T-helper 17 cell (primary cell): ENCODE results near the gene TAT. TPM values are rescaled to one million over a fixed set of nuclear protein-coding genes. Genes with fewer than 3 reads are reported as not detected.
"Not testable (repeated sequence)": the region's sequence is repeated elsewhere in the genome, so short reads cannot be mapped to it uniquely, and the experiment has no call there.

Source experiments
- ATAC-seq: fragments of 150-1000 bp; cut with Tn5 transposase; 2 replicates; pipeline ENCODE4 v1.10.0; 2021; ENCODE audit warnings: mild to moderate bottlenecking, moderate library complexity
- DNase-seq, 3 donors: peaks; one replicate each; pipeline versions ENCODE4 v3.0.0 to v3.0.0-alpha.2; 2020 to 2021
- H3K9me3 ChIP-seq: one replicate; pipeline ENCODE4 v1.7.0; 2013; ENCODE audit warnings: low read length, mild to moderate bottlenecking; ENCODE audit not compliant: control insufficient read depth, poor library complexity, severe bottlenecking
- H3K27ac Mint-ChIP-seq: one replicate; pipeline ENCODE4 v1.8.0; 2022; ENCODE audit warnings: mild to moderate bottlenecking, moderate library complexity, mixed read lengths
- H3K27me3 Mint-ChIP-seq: one replicate; pipeline ENCODE4 v1.8.0; 2022; ENCODE audit warnings: mixed read lengths
- H3K36me3 Mint-ChIP-seq: one replicate; pipeline ENCODE4 v1.8.0; 2022; ENCODE audit warnings: low read depth, mixed read lengths
- H3K4me1 Mint-ChIP-seq: one replicate; pipeline ENCODE4 v1.8.0; 2022; ENCODE audit warnings: mild to moderate bottlenecking, mixed read lengths
- H3K4me3 Mint-ChIP-seq: one replicate; pipeline ENCODE4 v1.8.0; 2022; ENCODE audit warnings: mild to moderate bottlenecking, moderate library complexity, mixed read lengths
- total RNA-seq, 4 donors: library from RNA in 2 of 4; stranded (reverse) in 2 of 4; gene quantifications; one replicate each; pipeline ENCODE4 v1.2.3 and lab custom pipeline; 2022 to 2026

The TAT gene
- total RNA-seq, 2 donors from 2014 or later, result not detected

DNA sequence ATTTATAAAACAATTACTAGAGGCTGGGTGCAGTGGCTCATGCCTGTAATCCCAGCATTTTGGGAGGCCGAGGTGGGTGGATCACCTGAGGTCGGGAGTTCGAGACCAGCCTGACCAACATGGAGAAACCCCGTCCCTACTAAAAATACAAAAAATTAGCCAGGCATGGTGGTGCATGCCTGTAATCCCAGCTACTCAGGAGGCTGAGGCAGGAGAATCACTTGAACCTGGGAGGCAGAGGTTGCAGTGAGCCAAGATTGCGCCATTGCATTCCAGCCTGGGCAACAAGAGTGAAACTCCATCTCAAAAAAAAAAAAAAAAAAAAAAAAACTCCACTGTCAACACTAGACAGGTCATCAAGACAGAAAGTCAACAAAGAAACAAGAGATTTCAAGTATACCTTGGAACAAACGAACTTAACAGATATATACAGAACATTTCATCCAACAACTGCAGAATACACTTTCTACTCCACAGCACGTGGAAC is 18.5 kb upstream of the TAT start:
- not testable (repeated sequence) for H3K9me3 ChIP-seq, H3K4me1 Mint-ChIP-seq, DNase-seq, ATAC-seq, H3K4me3 Mint-ChIP-seq, H3K27ac Mint-ChIP-seq, H3K36me3 Mint-ChIP-seq
- H3K27me3 Mint-ChIP-seq, result peaks cover 69% of the 10 kb centered on the region

DNA sequence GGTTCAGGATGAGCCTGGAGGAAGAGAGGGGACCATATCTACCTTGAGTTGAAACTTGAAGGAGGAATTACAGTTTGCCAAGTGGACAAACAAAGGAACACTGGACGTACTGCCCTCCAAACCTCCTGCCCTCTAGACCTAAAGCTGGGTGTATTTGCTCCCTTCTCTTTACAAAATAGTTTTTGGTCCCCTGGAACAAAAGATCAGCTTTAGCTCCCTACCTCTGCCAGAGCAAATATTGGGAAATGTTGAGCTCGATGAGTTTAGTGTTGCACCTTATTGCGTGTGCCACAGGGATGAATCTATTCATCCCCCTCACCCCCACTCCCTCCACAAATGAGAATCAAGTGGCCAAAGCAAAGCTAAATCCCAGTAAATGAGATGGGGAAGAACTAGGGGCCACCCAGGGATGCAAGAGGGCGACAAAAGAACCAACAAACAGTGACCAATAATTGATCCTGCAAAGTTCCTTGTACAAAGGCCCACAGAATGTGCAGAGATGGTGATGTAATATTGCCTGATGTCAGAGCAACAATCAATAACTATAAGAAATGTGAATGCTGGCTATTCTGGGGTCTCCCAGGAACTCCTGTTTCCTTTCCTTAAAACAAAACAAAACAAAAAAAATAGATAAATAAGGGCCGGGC is 17.2 kb upstream of the TAT start:
- no peaks in the 10 kb centered on the region for H3K36me3 Mint-ChIP-seq

DNA sequence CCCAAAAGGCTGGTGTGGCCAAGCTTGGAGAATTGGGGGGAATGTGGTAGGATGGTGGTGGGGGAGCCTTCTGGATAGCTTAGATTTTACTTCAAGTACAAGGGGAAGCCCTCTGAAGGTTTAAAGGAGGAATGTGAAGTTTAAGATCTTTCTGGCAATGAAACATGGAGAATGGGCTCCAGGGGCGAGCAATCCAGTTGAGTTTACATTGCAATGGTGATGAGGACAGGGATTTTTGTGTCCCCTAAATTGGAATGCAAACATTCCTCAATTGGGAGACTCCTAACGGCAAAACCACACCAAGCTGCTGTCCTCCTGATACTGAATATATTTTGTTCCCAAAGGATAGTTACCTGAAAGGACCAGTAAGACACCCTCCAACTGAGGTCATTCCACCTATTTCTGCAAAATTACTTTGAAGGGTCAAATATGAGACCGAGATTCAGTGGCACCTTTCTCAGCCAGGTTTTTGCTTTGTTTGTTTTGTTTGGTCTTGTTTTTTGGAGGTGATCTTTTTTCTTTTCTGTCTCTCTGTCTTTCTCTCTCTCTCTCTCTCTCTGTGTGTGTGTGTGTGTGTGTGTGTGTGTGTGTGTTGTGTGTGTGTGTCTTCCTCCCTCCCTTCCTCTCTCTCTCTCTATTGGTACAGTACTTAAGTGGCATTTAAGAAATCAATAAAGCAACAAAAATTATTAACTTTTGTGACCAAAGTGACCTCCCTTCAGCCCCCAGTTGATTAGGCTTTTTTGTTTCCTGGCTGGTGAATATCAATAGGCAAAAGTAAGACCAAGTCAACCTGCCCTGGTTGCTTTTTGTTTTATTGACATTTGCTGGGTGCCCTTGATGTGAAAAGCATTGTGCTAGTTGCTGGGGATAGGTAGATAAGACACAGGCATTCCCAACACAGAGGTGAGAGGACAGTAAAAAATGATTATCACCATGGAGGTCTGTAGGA is 16.4 kb upstream of the TAT start:
- H3K9me3 ChIP-seq, result no peaks in the 10 kb centered on the region
- DNase-seq (no peak), ATAC-seq (no peak)
- Mint-ChIP-seq H3K27ac (no peak overlapping the region), H3K4me3 (no peak overlapping the region), H3K27me3 (peaks cover 69% of the 10 kb centered on the region), H3K36me3 (no peaks in the 10 kb centered on the region), H3K4me1 (no peaks in the 10 kb centered on the region)

More for the DNA sequence above, 17.2 kb upstream of the TAT start:
- Mint-ChIP-seq H3K27ac (no peak overlapping the region), H3K27me3 (peaks cover 70% of the 10 kb centered on the region), H3K4me3 (no peak overlapping the region), H3K4me1 (no peaks in the 10 kb centered on the region)
- no peak for ATAC-seq
- DNase-seq, result no peak
- no peaks in the 10 kb centered on the region for H3K9me3 ChIP-seq

DNA sequence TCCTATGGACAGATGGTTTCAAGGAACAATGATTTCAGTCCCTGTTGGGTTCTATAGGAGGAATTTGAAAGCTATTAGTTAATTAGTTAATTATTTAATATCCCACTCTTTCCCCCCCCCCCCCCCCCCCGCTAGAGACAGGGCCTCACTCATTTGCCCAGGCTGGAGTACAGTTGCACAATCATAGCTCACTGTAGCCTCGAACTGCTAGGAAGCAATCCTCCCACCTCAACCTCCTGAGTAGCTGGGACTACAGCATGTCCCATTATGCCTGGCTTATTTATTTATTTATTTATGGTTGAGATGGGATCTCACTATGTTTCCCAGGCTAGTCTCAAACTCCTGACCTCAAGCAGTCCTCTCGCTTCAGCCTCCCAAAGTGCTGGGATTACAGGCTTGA is 15.0 kb upstream of the TAT start:
- H3K9me3 ChIP-seq, result no peaks in the 10 kb centered on the region
- H3K4me3 Mint-ChIP-seq, result no peak overlapping the region
- DNase-seq, result no peak
- no peaks in the 10 kb centered on the region for H3K4me1 Mint-ChIP-seq
- peaks cover 70% of the 10 kb centered on the region for H3K27me3 Mint-ChIP-seq
- no peaks in the 10 kb centered on the region for H3K36me3 Mint-ChIP-seq
- no peak for ATAC-seq
- no peak overlapping the region for H3K27ac Mint-ChIP-seq

DNA sequence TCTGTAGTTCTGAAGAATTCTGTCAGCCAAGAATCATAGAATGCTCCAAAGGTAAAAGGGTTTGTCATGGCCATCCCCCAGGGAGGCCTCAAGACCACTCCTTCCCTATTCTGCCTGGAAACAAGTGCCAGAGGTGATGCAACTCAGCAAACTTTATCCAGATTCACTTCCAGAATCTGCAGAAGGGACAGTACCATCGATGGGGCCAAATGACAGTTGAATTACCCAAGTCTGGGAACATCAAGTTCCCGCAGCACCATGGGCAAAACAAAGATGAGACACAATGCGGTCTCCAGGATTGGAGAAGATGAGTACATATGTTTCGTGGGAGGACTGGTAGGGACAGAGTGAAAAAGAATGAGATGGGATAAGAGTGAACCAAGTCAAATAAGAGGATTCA is 13.7 kb upstream of the TAT start:
- Mint-ChIP-seq H3K27me3 (peaks cover 77% of the 10 kb centered on the region), H3K27ac (no peak overlapping the region), H3K36me3 (no peaks in the 10 kb centered on the region), H3K4me3 (no peak overlapping the region), H3K4me1 (no peaks in the 10 kb centered on the region)
- H3K9me3 ChIP-seq, result no peaks in the 10 kb centered on the region
- no peak for DNase-seq
- no peak for ATAC-seq

DNA sequence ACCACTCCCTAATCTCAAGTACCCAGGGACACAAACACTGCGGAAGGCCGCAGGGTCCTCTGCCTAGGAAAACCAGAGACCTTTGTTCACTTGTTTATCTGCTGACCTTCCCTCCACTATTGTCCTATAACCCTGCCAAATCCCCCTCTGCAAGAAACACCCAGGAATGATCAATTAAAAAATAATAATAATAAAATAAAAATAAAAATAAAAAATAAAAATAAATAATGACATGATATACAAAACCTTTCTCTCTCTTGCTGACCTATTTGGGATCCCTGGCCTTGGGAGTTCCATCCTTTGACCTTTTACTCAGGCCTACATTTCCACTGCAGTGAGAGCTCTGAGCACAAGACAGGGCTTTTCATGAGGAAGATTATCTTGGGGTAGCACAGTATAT is 13.2 kb upstream of the TAT start:
- not testable (repeated sequence) for H3K36me3 Mint-ChIP-seq

DNA sequence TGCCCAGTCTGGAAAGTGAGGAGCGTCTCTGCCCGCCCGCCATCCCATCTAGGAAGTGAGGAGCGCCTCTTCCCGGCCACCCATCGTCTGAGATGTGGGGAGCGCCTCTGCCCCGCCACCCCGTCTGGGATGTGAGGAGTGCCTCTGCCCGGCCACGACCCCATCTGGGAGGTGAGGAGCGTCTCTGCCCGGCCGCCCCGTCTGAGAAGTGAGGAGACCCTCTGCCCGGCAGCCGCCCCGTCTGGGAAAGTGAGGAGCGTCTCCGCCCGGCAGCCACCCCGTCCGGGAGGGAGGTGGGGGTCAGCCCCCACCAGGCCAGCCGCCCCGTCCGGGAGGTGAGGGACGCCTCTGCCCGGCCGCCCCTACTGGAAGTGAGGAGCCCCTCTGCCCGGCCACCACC is 12.4 kb upstream of the TAT start:
- H3K4me1 Mint-ChIP-seq, DNase-seq, ATAC-seq, H3K9me3 ChIP-seq, H3K27ac Mint-ChIP-seq, H3K4me3 Mint-ChIP-seq, H3K36me3 Mint-ChIP-seq: not testable (repeated sequence)
- H3K27me3 Mint-ChIP-seq, result peaks cover 71% of the 10 kb centered on the region

More for the DNA sequence above, 13.2 kb upstream of the TAT start:
- not testable (repeated sequence) for H3K27ac Mint-ChIP-seq, H3K4me3 Mint-ChIP-seq, DNase-seq, ATAC-seq, H3K4me1 Mint-ChIP-seq, H3K9me3 ChIP-seq
- peaks cover 78% of the 10 kb centered on the region for H3K27me3 Mint-ChIP-seq

DNA sequence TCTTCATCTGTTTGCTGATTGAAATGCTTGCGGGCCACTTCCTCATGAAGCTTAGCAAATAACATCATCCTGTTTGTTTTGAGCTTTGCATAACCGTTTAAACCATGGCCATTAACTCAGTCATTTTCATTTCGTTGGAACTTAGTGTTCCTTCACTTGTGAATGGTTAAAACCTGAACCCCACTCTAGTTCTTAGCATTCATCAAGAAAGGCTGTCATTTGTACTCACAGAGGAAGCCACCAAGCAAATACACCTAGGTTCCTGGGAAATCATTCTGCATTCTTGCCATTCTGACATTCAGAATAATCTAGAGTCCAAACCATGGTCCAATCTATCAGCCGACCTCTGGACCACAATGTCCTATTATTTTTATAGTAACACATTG is 8.4 kb upstream of the TAT start:
- H3K4me1 Mint-ChIP-seq, result no peaks in the 10 kb centered on the region

DNA sequence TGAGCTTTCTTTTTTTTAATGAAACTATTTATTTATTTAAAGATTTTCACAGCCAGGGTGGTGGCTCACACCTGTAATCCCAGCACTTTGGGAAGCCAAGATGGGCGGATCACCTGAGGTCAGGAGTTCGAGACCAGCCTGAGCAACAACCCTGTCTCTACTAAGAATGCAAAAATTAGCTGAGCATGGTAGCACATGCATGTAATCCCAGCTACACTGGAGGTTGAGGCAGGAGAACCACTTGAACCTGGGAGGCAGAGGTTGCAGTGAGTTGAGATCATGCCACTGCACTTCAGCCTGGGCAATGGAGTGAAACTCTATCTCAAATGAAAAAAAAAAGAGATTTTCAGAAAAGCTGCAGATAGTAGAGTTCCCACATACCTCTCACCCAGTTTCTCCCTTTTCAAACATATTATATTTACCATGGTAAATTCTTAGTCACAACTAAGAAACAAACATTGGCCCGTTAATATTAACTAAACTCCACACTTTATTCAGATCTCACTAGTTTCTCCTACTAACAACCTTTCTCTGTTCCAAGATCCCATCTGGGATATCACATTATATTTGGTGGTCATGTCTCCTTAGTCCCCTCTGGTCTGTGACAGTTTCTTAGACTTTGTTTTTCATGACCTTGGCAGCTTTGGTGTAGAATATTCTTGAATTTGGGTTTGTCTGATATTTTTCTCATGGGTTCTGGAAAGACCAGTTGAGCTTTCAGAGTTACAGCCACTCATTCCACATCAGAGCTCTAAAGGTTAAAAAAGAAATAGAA is 7.8 kb upstream of the TAT start:
- H3K9me3 ChIP-seq, result no peaks in the 10 kb centered on the region
- peaks cover 2% of the 10 kb centered on the region for H3K36me3 Mint-ChIP-seq
- no peak for DNase-seq
- H3K4me3 Mint-ChIP-seq, result no peak overlapping the region
- H3K27ac Mint-ChIP-seq, result no peak overlapping the region
- no peak for ATAC-seq
- H3K4me1 Mint-ChIP-seq, result no peaks in the 10 kb centered on the region
- H3K27me3 Mint-ChIP-seq, result peaks cover 57% of the 10 kb centered on the region

More for the DNA sequence above, 8.4 kb upstream of the TAT start:
- Mint-ChIP-seq H3K36me3 (peaks cover 2% of the 10 kb centered on the region), H3K4me3 (no peak overlapping the region), H3K27ac (no peak overlapping the region), H3K27me3 (peaks cover 54% of the 10 kb centered on the region)
- H3K9me3 ChIP-seq, result no peaks in the 10 kb centered on the region
- DNase-seq, result no peak
- ATAC-seq, result no peak

DNA sequence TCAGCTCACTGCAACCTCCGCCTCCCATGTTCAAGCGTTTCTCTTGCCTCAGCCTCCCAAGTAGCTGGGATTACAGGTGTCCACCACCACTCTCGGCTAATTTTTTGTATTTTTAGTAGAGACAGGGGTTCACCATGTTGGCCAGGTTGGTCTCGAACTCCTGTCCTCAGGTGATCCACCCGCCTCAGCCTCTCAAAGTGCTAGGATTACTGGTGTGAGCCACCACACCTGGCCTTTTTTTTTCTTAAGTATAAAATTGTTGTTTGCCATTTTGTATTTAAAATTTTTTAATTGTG is 5.6 kb upstream of the TAT start:
- H3K4me1 Mint-ChIP-seq, H3K4me3 Mint-ChIP-seq, ATAC-seq, H3K27ac Mint-ChIP-seq, H3K9me3 ChIP-seq, DNase-seq, H3K36me3 Mint-ChIP-seq: not testable (repeated sequence)
- H3K27me3 Mint-ChIP-seq, result peaks cover 47% of the 10 kb centered on the region

DNA sequence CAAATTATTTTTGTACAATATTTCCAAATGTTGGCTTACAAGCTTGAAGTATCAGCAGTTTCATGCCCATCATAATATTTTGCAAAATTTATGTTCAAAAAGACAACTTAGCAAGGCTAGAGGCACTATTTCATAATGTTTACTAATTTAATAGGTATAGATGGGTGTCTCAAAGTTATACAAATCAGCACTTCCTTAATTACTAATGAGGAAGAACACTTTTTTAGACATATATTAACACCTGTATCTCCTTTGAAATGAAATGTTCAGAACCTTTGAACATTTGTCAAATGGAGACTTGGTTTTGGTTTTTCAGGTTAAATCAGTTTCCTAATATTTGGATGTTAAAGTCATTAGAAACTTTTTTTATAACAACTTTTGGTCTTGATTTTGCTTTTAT is 2.2 kb downstream of the TAT start:
- no peak overlapping the region for H3K4me3 Mint-ChIP-seq
- peaks cover 36% of the 10 kb centered on the region for H3K27me3 Mint-ChIP-seq
- no peak for DNase-seq
- H3K9me3 ChIP-seq, result no peaks in the 10 kb centered on the region
- ATAC-seq, result no peak
- no peaks in the 10 kb centered on the region for H3K36me3 Mint-ChIP-seq
- no peak overlapping the region for H3K27ac Mint-ChIP-seq
- no peaks in the 10 kb centered on the region for H3K4me1 Mint-ChIP-seq

DNA sequence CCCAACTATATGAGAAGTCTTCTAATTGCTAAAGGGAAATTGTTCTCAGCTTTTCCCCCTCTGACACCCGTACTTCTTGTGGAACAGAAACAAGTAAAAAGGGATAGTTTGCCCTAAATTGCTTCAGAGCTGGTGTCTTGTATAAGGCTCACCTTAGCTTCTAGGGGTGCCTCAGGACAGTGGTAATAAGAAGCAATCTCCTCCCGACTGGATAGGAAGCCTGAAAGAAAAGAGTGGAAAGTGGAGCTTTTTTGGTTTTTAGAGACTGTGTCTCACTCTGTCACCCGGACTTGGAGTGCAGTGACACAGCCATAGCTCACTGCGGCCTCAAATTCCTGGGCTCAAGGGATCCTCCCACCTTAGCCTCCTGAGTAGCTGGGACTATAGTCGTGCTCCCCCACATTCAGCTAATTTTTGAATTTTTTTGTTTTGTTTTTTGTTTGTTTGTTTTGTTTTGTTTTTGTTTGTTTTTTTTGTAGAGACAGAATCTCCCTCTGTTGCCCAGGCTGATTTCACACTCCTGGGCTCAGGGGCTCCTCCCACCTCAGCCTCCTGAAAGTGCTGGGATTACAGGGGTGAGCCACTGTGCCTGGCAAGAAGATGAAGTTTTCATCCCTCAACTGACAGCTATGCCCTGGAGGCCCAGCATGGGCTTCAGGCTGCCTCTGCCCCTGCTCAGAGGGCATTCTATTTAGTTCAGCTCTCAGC is 3.4 kb downstream of the TAT start:
- Mint-ChIP-seq H3K27ac (no peak overlapping the region), H3K4me1 (no peaks in the 10 kb centered on the region), H3K27me3 (peaks cover 36% of the 10 kb centered on the region), H3K36me3 (no peaks in the 10 kb centered on the region), H3K4me3 (no peak overlapping the region)
- no peaks in the 10 kb centered on the region for H3K9me3 ChIP-seq
- DNase-seq, result no peak
- ATAC-seq, result no peak
